Breast epithelium (tissue), 3 donors: ENCODE data around the gene KCTD15.
A peak's percentile ranks its signal among the peaks of the same experiment; 100 is the strongest.

Experiments used
- CTCF ChIP-seq, 3 donors: fragments of 450-650 bp; IDR thresholded peaks; one replicate each; pipeline ENCODE4 v1.5.1; 2016 to 2017; ENCODE audit warnings: antibody characterized with exemption in 3 of 3, mild to moderate bottlenecking in 3 of 3, moderate library complexity in 3 of 3
- POLR2A ChIP-seq: fragments of 450-650 bp; IDR thresholded peaks from one replicate; pipeline ENCODE4 v1.6.1; 2016; ENCODE audit warnings: antibody characterized with exemption, mild to moderate bottlenecking, moderate library complexity
- POLR2AphosphoS5 ChIP-seq, 3 donors: sonication (generic); formaldehyde crosslinking; IDR thresholded peaks; one replicate each; pipeline ENCODE4 v1.6.1; 2017; ENCODE audit warnings: antibody characterized with exemption in 3 of 3

- TF ChIP-seq CTCF (IDR thresholded peaks at IDR 0.05) (peak in 2 of 3 donors; percentile 38 to 87), POLR2AphosphoS5 (IDR thresholded peaks at IDR 0.05) (peak in 2 of 3 donors; percentile 36 to 65), POLR2A (no peak)
Measured at GRCh38 chr19:33795370-33796163, 1.1 kb upstream of the KCTD15 start.
